Stimulated activated memory B cell treated with anti-CD40 and anti-IgM and Interleukin-4, amounts not matched to agents 10 μg/mL and 1 μg/mL and 100 μg/mL, for 72 hours (primary cell): ENCODE data around the gene ZNF497.
"Not testable (repeated sequence)": the region's sequence is repeated elsewhere in the genome, so short reads cannot be mapped to it uniquely, and the experiment has no call there.

Source experiments
- ATAC-seq: fragments of 150-1000 bp; cut with Tn5 transposase; 2 replicates; pipeline ENCODE4 v1.10.0; 2021
- H3K27ac Mint-ChIP-seq: one replicate; pipeline ENCODE4 v1.8.0; 2022; ENCODE audit warnings: mild to moderate bottlenecking, mixed read lengths
- H3K27me3 Mint-ChIP-seq: one replicate; pipeline ENCODE4 v1.8.0; 2022; ENCODE audit warnings: mixed read lengths
- H3K36me3 Mint-ChIP-seq: one replicate; pipeline ENCODE4 v1.8.0; 2022; ENCODE audit warnings: mixed read lengths
- H3K4me1 Mint-ChIP-seq: one replicate; pipeline ENCODE4 v1.8.0; 2022; ENCODE audit warnings: mixed read lengths
- H3K4me3 Mint-ChIP-seq: one replicate; pipeline ENCODE4 v1.8.0; 2022; ENCODE audit warnings: mild to moderate bottlenecking, moderate library complexity, mixed read lengths
- H3K9me3 Mint-ChIP-seq: one replicate; pipeline ENCODE4 v1.8.0; 2022; ENCODE audit warnings: mixed read lengths

Gene ZNF497

GRCh38 chr19:58362272-58362994 is at the start of gene ZNF497:
Gene ZNF497, minus strand, starts transcription at chr19:58362751. Its CDS starts 5,116 bp downstream, at chr19:58357635.
- ATAC-seq: peak; percentile 95
- Mint-ChIP-seq H3K9me3 (no peaks in the 10 kb centered on the region), H3K27me3 (no peaks in the 10 kb centered on the region), H3K4me1 (peaks cover 23% of the 10 kb centered on the region), H3K27ac (peak within 1 kb of the TSS; percentile 88), H3K4me3 (peak within 1 kb of the TSS; percentile 93), H3K36me3 (no peaks in the 10 kb centered on the region)

DNA sequence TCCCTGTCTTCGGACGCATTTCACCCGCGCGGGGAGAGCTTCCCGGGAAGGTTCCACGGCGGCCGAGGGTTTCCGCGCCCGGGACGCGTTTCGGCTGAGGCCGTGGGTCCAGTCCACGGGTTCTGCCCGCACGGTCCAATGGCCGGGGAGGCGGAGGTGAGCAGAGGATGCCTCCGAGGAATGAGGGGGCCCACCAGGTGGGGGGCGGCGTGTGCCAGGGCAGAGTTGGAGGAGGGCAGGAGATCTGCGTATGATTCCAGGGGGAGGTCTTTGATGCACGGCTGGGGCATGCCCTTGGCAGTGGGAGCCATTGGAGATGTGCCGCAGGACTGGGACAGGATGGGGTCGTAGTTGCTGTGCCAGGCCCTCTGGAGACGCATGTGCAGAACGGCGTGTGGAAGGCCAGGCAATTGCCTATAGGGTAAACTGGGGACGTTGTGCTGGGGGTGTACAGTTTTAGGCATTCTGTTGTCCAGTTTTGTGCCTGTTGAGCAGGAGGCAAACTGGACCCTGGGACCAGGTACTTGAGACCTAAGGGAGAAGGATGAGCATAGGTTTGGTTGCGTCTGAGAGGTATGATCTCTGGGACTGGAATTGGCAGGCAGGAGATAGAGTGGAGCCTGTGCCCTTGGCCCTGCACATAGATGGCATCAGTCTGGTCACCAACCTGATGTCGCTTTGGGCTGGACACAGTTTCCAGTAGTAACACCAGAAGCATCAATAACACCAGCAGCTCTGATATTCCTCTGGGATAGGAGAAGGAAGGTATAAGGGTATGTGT is 46.6 kb upstream of the ZNF497 start:
- H3K27ac Mint-ChIP-seq: peak overlapping the region; percentile 87
- H3K36me3 Mint-ChIP-seq: peaks cover 10% of the 10 kb centered on the region
- H3K4me3 Mint-ChIP-seq: peak overlapping the region; percentile 83
- no peaks in the 10 kb centered on the region for H3K27me3 Mint-ChIP-seq
- H3K4me1 Mint-ChIP-seq: peaks cover 42% of the 10 kb centered on the region
- ATAC-seq: no peak
- H3K9me3 Mint-ChIP-seq: no peaks in the 10 kb centered on the region

GRCh38 chr19:58408152-58409009 is 45.8 kb upstream of the ZNF497 start, which contains the start of gene ZNF584:
Gene ZNF584, plus strand, starts transcription at chr19:58408649. Its CDS starts 499 bp downstream, at chr19:58409148.
- Mint-ChIP-seq H3K36me3 (peaks cover 10% of the 10 kb centered on the region), H3K9me3 (no peaks in the 10 kb centered on the region)

GRCh38 chr19:58407658-58408151 is 45.2 kb upstream of the ZNF497 start:
- Mint-ChIP-seq H3K27me3 (no peaks in the 10 kb centered on the region), H3K27ac (peak overlapping the region; percentile 87), H3K9me3 (no peaks in the 10 kb centered on the region), H3K4me1 (peaks cover 42% of the 10 kb centered on the region), H3K4me3 (peak overlapping the region; percentile 83), H3K36me3 (peaks cover 5% of the 10 kb centered on the region)
- ATAC-seq: peak; percentile 32

More at GRCh38 chr19:58408152-58409009, 45.8 kb upstream of the ZNF497 start, which contains the start of gene ZNF584:
- Mint-ChIP-seq H3K4me3 (peak within 1 kb of the TSS; percentile 83), H3K4me1 (peaks cover 42% of the 10 kb centered on the region), H3K27me3 (no peaks in the 10 kb centered on the region), H3K27ac (peak within 1 kb of the TSS; percentile 87)
- ATAC-seq: peak; percentile 99

- peak overlapping the region; percentile 87 for H3K27ac Mint-ChIP-seq
- no peak for ATAC-seq
- H3K4me3 Mint-ChIP-seq: peak overlapping the region; percentile 83
- H3K27me3 Mint-ChIP-seq: no peaks in the 10 kb centered on the region
- peaks cover 42% of the 10 kb centered on the region for H3K4me1 Mint-ChIP-seq
- no peaks in the 10 kb centered on the region for H3K36me3 Mint-ChIP-seq
- H3K9me3 Mint-ChIP-seq: no peaks in the 10 kb centered on the region
These were observed 44.5 kb upstream of the ZNF497 start for GRCh38 chr19:58406818-58407657.

GRCh38 chr19:58403920-58404478 is 41.4 kb upstream of the ZNF497 start:
- H3K4me3 Mint-ChIP-seq, H3K36me3 Mint-ChIP-seq, H3K27me3 Mint-ChIP-seq, H3K9me3 Mint-ChIP-seq, ATAC-seq, H3K27ac Mint-ChIP-seq: not testable (repeated sequence)
- H3K4me1 Mint-ChIP-seq: peaks cover 43% of the 10 kb centered on the region

DNA sequence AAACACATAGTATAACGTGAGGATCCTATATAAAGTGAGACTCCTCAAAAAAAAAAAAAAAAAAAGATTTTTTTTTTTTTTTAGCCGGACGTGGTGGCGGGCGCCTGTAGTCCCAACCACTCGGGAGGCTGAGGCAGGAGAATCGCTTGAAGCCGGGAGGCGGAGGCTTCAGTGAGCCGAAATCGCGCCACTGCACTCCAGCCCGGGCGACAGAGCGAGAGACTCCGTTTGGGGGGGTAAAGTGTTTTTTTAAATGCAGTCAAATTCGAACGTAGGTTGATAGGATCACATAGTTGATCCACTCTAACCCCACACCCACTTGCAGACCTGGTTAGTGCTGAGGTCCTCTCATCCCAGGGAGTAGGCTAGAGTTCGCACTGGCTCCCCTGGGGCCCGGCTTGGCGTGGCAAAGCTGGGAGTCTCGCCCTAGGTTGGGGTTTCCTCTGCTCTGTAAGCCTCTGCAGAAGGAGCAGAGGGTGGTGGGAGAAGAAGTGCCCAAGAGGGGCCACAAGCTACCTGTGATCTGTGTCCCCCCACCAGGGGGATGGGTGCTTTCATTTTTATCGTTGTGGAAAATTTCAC is 39.4 kb upstream of the ZNF497 start:
- H3K27me3 Mint-ChIP-seq: peaks cover 15% of the 10 kb centered on the region
- peaks cover 26% of the 10 kb centered on the region for H3K4me1 Mint-ChIP-seq
- ATAC-seq: no peak
- no peaks in the 10 kb centered on the region for H3K36me3 Mint-ChIP-seq
- H3K9me3 Mint-ChIP-seq: no peaks in the 10 kb centered on the region
- peak overlapping the region; percentile 78 for H3K27ac Mint-ChIP-seq
- H3K4me3 Mint-ChIP-seq: peak overlapping the region; percentile 92

DNA sequence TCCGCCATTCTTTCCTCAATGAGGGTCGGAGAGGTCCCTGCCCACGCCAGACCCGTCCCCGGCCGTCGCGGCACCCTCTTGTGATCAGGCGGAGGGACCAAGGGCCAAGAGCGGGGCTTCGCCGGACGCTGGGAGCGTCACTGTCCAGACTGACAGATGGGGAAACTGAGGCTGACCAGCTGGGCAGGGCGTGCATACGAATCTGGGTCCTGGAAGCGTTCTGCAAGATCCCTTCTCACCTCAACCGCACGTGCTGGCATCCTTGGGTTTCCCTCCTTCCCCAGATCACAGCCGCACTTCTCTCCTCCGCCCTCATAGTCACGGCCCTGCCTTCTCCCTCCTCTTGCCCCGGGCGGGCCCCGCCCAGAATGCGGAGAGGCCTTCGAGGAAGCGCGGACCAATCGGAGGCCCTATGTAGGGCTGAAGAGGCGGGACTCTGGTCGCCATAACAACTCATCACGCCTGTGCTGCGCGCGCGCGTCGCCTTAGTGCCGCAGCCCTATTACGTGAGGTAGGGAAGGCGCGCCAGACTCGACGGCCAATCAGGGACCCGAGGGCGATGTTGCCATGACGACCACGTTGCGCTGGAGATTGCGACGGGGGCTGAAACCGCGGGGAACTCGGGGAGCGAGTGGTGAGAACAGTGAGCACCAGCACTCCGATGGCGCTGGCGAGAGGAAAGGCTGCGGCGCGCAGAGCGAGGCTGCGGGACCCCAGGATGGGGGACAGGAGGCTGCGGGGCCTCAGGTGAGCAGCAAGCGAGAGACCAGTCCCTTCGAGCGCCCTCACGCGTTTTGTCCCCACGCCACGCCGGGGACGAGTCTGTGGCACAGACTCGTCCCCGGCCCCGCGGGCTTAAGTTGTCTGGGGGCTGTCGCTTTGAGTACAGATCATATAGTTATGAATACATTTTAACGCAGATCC is 38.6 kb upstream of the ZNF497 start:
- H3K9me3 Mint-ChIP-seq: no peaks in the 10 kb centered on the region

GRCh38 chr19:58400316-58400915 is 37.9 kb upstream of the ZNF497 start:
- H3K9me3 Mint-ChIP-seq: no peaks in the 10 kb centered on the region
- H3K4me1 Mint-ChIP-seq: peaks cover 21% of the 10 kb centered on the region
- H3K27me3 Mint-ChIP-seq: peaks cover 29% of the 10 kb centered on the region
- no peak for ATAC-seq
- peak overlapping the region; percentile 78 for H3K27ac Mint-ChIP-seq
- peaks cover 7% of the 10 kb centered on the region for H3K36me3 Mint-ChIP-seq
- H3K4me3 Mint-ChIP-seq: peak overlapping the region; percentile 92

More for the DNA sequence above, 38.6 kb upstream of the ZNF497 start:
- no peaks in the 10 kb centered on the region for H3K36me3 Mint-ChIP-seq
- ATAC-seq: peak; percentile 99
- peak overlapping the region; percentile 78 for H3K27ac Mint-ChIP-seq
- peaks cover 22% of the 10 kb centered on the region for H3K27me3 Mint-ChIP-seq
- H3K4me3 Mint-ChIP-seq: peak overlapping the region; percentile 92
- H3K4me1 Mint-ChIP-seq: peaks cover 19% of the 10 kb centered on the region

GRCh38 chr19:58399903-58400302 is 37.4 kb upstream of the ZNF497 start:
- Mint-ChIP-seq H3K4me3 (no peak overlapping the region), H3K27me3 (peaks cover 31% of the 10 kb centered on the region), H3K9me3 (no peaks in the 10 kb centered on the region), H3K36me3 (peaks cover 9% of the 10 kb centered on the region), H3K4me1 (peaks cover 21% of the 10 kb centered on the region), H3K27ac (no peak overlapping the region)
- no peak for ATAC-seq

GRCh38 chr19:58398545-58398944 is 36.0 kb upstream of the ZNF497 start:
- Mint-ChIP-seq H3K4me1 (peaks cover 27% of the 10 kb centered on the region), H3K27me3 (peaks cover 31% of the 10 kb centered on the region), H3K36me3 (peaks cover 23% of the 10 kb centered on the region), H3K4me3 (no peak overlapping the region), H3K27ac (no peak overlapping the region), H3K9me3 (no peaks in the 10 kb centered on the region)
- ATAC-seq: no peak

DNA sequence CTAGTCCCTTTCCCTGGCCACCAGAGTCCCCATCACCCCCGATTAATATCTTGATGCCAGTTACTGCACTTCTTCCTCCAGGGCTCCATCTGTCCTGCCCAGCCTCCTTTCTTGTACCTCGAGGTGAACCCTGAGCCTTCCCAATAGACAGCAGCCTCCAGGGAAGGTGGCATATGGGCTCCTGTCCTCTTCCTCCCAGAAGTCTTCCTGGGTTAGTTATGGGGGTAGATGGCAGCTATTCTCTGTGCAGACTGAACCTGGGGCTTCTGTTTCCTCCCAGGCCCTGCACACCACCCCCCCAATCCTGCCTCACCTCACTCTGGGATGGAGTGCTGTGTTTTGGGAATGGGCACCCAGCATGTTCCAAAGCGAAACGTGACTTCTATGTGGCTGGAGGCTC is 35.5 kb upstream of the ZNF497 start:
- Mint-ChIP-seq H3K9me3 (no peaks in the 10 kb centered on the region), H3K27ac (no peak overlapping the region)

More for the DNA sequence above, 35.5 kb upstream of the ZNF497 start:
- Mint-ChIP-seq H3K4me1 (peaks cover 27% of the 10 kb centered on the region), H3K36me3 (peaks cover 28% of the 10 kb centered on the region), H3K27me3 (peaks cover 31% of the 10 kb centered on the region), H3K4me3 (no peak overlapping the region)
- ATAC-seq: no peak
